ENCODE data around the gene RRAS2. TPM values are rescaled to one million over a fixed set of nuclear protein-coding genes. Genes with fewer than 3 reads are reported as not detected.

RRAS2 gene
- total RNA-seq, 1 experiment from 2014 or later, result 42.2 TPM

GRCh38 chr11:14230407-14230806 is 128.6 kb downstream of the RRAS2 start:
- Histone ChIP-seq H3K4me1 (replicated peaks; ENCODE audit: insufficient read depth) (no peaks in the 10 kb centered on the region), H2AFZ (no peak overlapping the region), H4K20me1 (ENCODE audit: insufficient read depth) (no peaks in the 10 kb centered on the region), H3K79me2 (ENCODE audit: low read depth) (no peaks in the 10 kb centered on the region), H3K9me3 (ENCODE audit: insufficient read depth, low read depth) (no peaks in the 10 kb centered on the region), H3K4me3 (no peak overlapping the region), H3K27ac (no peak overlapping the region), H3K27me3 (ENCODE audit: insufficient read depth, low read depth) (no peaks in the 10 kb centered on the region), H3K36me3 (ENCODE audit: low read depth) (no peaks in the 10 kb centered on the region), H3F3A (ENCODE audit: insufficient read depth, low read depth) (no peaks in the 10 kb centered on the region), H3K4me2 (no peak overlapping the region), H3K9me2 (ENCODE audit: insufficient read depth) (no peaks in the 10 kb centered on the region)
- POLR2A ChIA-PET (ENCODE audit: unreplicated experiment), result no interaction called here
- no TSS peak for BruUV-seq (replicated peaks)
- TF ChIP-seq, protein P1, sequence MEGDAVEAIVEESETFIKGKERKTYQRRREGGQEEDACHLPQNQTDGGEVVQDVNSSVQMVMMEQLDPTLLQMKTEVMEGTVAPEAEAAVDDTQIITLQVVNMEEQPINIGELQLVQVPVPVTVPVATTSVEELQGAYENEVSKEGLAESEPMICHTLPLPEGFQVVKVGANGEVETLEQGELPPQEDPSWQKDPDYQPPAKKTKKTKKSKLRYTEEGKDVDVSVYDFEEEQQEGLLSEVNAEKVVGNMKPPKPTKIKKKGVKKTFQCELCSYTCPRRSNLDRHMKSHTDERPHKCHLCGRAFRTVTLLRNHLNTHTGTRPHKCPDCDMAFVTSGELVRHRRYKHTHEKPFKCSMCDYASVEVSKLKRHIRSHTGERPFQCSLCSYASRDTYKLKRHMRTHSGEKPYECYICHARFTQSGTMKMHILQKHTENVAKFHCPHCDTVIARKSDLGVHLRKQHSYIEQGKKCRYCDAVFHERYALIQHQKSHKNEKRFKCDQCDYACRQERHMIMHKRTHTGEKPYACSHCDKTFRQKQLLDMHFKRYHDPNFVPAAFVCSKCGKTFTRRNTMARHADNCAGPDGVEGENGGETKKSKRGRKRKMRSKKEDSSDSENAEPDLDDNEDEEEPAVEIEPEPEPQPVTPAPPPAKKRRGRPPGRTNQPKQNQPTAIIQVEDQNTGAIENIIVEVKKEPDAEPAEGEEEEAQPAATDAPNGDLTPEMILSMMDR (conservative IDR thresholded peaks at IDR 0.05), result no peak
- TF ChIP-seq EZH2 (IDR thresholded peaks at IDR 0.05; ENCODE audit: low read depth), result no peak
- CTCF ChIA-PET, result no interaction called here
- intact Hi-C loops (cut with micrococcal nuclease; ENCODE audit: unreplicated experiment), result no loop called here
- DNase-seq, result no peak

DNA sequence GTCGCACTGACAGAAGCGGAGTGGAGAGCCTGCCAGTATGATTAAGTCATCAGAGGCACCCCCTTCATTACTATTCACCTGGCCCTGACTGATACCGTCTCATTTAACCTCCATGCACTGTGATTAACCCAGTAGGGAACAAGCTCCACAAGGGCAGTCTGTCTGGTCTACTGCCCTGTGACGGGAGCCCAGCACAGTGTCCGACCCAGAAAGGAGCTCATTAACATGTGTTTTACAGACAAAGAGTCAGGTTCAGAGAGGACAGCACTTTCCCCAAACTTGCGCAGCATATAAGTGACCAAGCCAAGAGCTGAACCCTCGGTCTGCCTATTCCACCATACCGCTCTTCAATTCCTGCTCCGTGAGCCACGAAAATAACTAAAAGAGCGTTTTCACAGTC is 129.5 kb downstream of the RRAS2 start:
- no peaks in the 10 kb centered on the region for H3K36me3 ChIP-seq (ENCODE audit: low read depth)
- H3K4me2 ChIP-seq, result no peak overlapping the region
- no peaks in the 10 kb centered on the region for H3K79me2 ChIP-seq (ENCODE audit: low read depth)
- intact Hi-C loops (cut with micrococcal nuclease; ENCODE audit: unreplicated experiment), result no loop called here
- no peaks in the 10 kb centered on the region for H3K27me3 ChIP-seq (ENCODE audit: insufficient read depth, low read depth)
- no peak overlapping the region for H2AFZ ChIP-seq
- H3K27ac ChIP-seq, result no peak overlapping the region
- no peak overlapping the region for H3K4me3 ChIP-seq
- DNase-seq, result no peak
- no peaks in the 10 kb centered on the region for H4K20me1 ChIP-seq (ENCODE audit: insufficient read depth)
- POLR2A ChIA-PET (ENCODE audit: unreplicated experiment), result interaction anchor here (0.6 kb wide), 1 partner anchor 174 kb away, joined by 3 read pairs; no protein-coding TSS in a partner anchor
- TF ChIP-seq EZH2 (IDR thresholded peaks at IDR 0.05; ENCODE audit: low read depth), result no peak
- no peaks in the 10 kb centered on the region for H3F3A ChIP-seq (ENCODE audit: insufficient read depth, low read depth)
- CTCF ChIA-PET, result no interaction called here
- H3K9me3 ChIP-seq (ENCODE audit: insufficient read depth, low read depth), result no peaks in the 10 kb centered on the region
- no TSS peak for BruUV-seq (replicated peaks)
- H3K4me1 ChIP-seq (replicated peaks; ENCODE audit: insufficient read depth), result no peaks in the 10 kb centered on the region
- no peaks in the 10 kb centered on the region for H3K9me2 ChIP-seq (ENCODE audit: insufficient read depth)

DNA sequence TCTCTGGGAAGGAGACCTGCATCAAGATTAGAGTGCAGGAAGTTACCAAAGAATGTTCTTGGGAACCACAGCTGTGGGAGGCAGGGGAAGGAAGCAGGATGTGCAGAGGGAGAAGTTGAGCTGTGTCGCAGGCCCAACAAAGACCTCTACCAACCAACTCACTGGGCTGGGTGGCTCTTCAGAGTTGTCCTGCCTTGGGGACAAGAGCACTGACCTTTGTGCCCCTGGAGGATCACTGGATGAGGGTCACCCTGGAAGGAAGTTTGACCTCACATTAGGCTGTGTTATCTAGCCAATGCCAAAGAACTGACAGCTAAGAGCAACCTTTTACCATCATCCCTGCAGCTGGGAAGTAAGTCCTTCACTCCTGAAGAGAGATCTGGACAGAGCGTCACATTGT is 130.6 kb downstream of the RRAS2 start:
- no peaks in the 10 kb centered on the region for H3K36me3 ChIP-seq (ENCODE audit: low read depth)
- TF ChIP-seq, protein P1 (conservative IDR thresholded peaks at IDR 0.05), result no peak
- no peak for TF ChIP-seq EZH2 (IDR thresholded peaks at IDR 0.05; ENCODE audit: low read depth)
- H4K20me1 ChIP-seq (ENCODE audit: insufficient read depth), result no peaks in the 10 kb centered on the region
- H3K9me2 ChIP-seq (ENCODE audit: insufficient read depth), result no peaks in the 10 kb centered on the region
- no peak overlapping the region for H3K4me3 ChIP-seq
- no peaks in the 10 kb centered on the region for H3F3A ChIP-seq (ENCODE audit: insufficient read depth, low read depth)
- no peaks in the 10 kb centered on the region for H3K27me3 ChIP-seq (ENCODE audit: insufficient read depth, low read depth)
- no peaks in the 10 kb centered on the region for H3K4me1 ChIP-seq (replicated peaks; ENCODE audit: insufficient read depth)
- BruUV-seq (replicated peaks), result no TSS peak
- ChIA-PET CTCF (no interaction called here), POLR2A (ENCODE audit: unreplicated experiment) (no interaction called here)
- H3K9me3 ChIP-seq (ENCODE audit: insufficient read depth, low read depth), result no peaks in the 10 kb centered on the region
- H3K27ac ChIP-seq, result no peak overlapping the region
- no peak overlapping the region for H2AFZ ChIP-seq
- no peak for DNase-seq
- intact Hi-C loops (cut with micrococcal nuclease; ENCODE audit: unreplicated experiment), result no loop called here
- no peaks in the 10 kb centered on the region for H3K79me2 ChIP-seq (ENCODE audit: low read depth)
- no peak overlapping the region for H3K4me2 ChIP-seq

Other genes with a start within 250 kb of the RRAS2 start
- gene COPB1, start 140.6 kb upstream of the RRAS2 start, total RNA-seq (2021), result 82.4 and 82.8 TPM in 2 replicates
- gene PSMA1, start 161.2 kb upstream of the RRAS2 start, total RNA-seq (2021), result 92.2 and 143 TPM in 2 replicates